Stimulated activated naive B cell treated with anti-CD40 and anti-IgM and Interleukin-4, amounts not matched to agents 10 μg/mL and 1 μg/mL and 100 μg/mL, for 72 hours (primary cell): ENCODE data around the gene MACROD2.
"Not testable (repeated sequence)": the region's sequence is repeated elsewhere in the genome, so short reads cannot be mapped to it uniquely, and the experiment has no call there.

Experiments
- ATAC-seq, 2 donors: fragments of 150-1000 bp; cut with Tn5 transposase; replicated peaks; 2 replicates each; pipeline ENCODE4 v1.10.0; 2021; ENCODE audit warnings: moderate library complexity in 1 of 2
- DNase-seq: peaks from one replicate; pipeline ENCODE4 v3.0.0; 2021
- H3K27ac Mint-ChIP-seq: one replicate; pipeline ENCODE4 v1.8.0; 2022; ENCODE audit warnings: mild to moderate bottlenecking, mixed read lengths
- H3K27me3 Mint-ChIP-seq, 2 donors: one replicate each; pipeline ENCODE4 v1.8.0; 2022; ENCODE audit warnings: mixed read lengths in 2 of 2
- H3K36me3 Mint-ChIP-seq, 2 donors: one replicate each; pipeline ENCODE4 v1.8.0; 2022; ENCODE audit warnings: mixed read lengths in 2 of 2, mild to moderate bottlenecking in 1 of 2
- H3K4me1 Mint-ChIP-seq, 2 donors: one replicate each; pipeline ENCODE4 v1.8.0; 2022; ENCODE audit warnings: mixed read lengths in 2 of 2, mild to moderate bottlenecking in 1 of 2
- H3K4me3 Mint-ChIP-seq, 2 donors: one replicate each; pipeline ENCODE4 v1.8.0; 2022; ENCODE audit warnings: mild to moderate bottlenecking in 2 of 2, mixed read lengths in 2 of 2, moderate library complexity in 1 of 2
- H3K9me3 Mint-ChIP-seq, 2 donors: one replicate each; pipeline ENCODE4 v1.8.0; 2022; ENCODE audit warnings: mixed read lengths in 2 of 2, mild to moderate bottlenecking in 1 of 2

MACROD2 gene

GRCh38 chr20:15945289-15945688 is 1950.0 kb downstream of the MACROD2 start:
- DNase-seq (no peak), ATAC-seq (no peak)
- Mint-ChIP-seq H3K27ac (no peak overlapping the region), H3K36me3 (peaks cover 40 to 61% of the 10 kb centered on the region in 2 donors), H3K4me1 (peaks cover 22 to 56% of the 10 kb centered on the region in 2 donors), H3K27me3 (no peaks in the 10 kb centered on the region), H3K9me3 (peaks cover 0 to 3% of the 10 kb centered on the region in 2 donors), H3K4me3 (no peak overlapping the region)

- H3K36me3 Mint-ChIP-seq = peaks cover 49 to 67% of the 10 kb centered on the region in 2 donors
- H3K4me1 Mint-ChIP-seq = peaks cover 18 to 67% of the 10 kb centered on the region in 2 donors
- H3K9me3 Mint-ChIP-seq = peaks cover 0 to 12% of the 10 kb centered on the region in 2 donors
- H3K27ac Mint-ChIP-seq = no peak overlapping the region
- no peaks in the 10 kb centered on the region for H3K27me3 Mint-ChIP-seq
- no peak overlapping the region for H3K4me3 Mint-ChIP-seq
- DNase-seq = no peak
- no peak for ATAC-seq
These were observed 1954.1 kb downstream of the MACROD2 start for GRCh38 chr20:15949391-15949790.

DNA sequence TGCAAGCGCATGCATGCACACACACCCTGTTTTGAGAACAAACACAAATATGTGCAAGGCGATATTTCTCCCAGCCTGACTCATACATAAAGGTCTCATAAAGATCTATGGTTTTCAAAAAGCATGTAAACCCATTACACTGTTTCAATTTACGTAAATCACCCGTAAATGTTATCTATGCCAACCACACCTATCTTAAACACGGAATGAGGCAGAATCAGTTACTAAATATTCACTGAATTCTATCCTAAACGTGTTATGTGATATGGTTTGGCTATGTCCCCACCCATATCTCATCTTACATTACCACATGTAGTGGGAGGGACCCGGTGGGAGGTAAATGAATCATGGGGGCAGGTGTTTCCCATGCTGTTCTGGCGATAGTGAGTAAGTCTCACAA is 1956.3 kb downstream of the MACROD2 start:
- Mint-ChIP-seq H3K4me1 (peaks cover 23 to 62% of the 10 kb centered on the region in 2 donors), H3K27ac (no peak overlapping the region), H3K9me3 (peaks cover 4 to 12% of the 10 kb centered on the region in 2 donors), H3K4me3 (no peak overlapping the region), H3K36me3 (peaks cover 48 to 64% of the 10 kb centered on the region in 2 donors), H3K27me3 (no peaks in the 10 kb centered on the region)
- DNase-seq = no peak
- peak; percentile 25 to 42 for ATAC-seq

DNA sequence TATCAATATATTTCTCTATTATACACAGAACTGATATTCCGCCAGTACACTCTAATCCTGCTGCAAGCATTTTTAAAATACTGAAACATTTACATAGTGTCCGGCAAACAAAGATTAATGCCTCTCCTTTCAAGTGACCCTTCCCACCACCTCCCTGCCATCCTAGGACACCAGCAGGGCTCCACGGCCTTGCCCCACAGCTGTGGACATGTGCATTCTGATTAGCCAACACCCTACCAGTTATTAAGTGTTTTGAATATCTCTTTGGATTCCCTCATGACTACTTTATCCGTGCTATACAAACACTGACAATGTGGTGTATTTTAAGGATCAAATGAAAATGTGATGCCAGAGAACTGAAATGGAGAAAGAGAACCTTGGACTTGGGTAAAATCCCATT is 1962.8 kb downstream of the MACROD2 start:
- DNase-seq = no peak

DNA sequence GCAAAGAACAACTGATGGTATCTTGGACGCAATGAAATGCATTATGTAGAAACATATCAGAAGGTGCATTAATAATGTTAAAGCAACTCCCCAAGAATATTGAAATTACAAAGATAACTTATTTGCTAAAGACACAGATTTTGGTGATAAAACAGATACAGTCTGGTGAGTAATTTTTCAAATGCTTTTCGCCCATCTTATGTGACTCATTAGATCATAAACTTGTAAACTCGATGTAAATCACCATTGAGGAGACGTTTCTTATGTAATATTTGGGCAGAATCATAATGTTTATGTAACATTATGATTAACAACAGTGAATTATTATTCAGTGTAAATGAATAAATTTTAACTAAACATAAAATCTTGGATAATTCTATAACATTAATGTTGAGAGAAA is 1969.8 kb downstream of the MACROD2 start:
- ATAC-seq = no peak
- Mint-ChIP-seq H3K27ac (no peak overlapping the region), H3K4me3 (no peak overlapping the region), H3K27me3 (no peaks in the 10 kb centered on the region), H3K36me3 (peaks cover 51 to 53% of the 10 kb centered on the region in 2 donors), H3K4me1 (peaks cover 12 to 32% of the 10 kb centered on the region in 2 donors), H3K9me3 (peaks cover 4 to 10% of the 10 kb centered on the region in 2 donors)
- no peak for DNase-seq

More for the DNA sequence above, 1962.8 kb downstream of the MACROD2 start:
- Mint-ChIP-seq H3K9me3 (peaks cover 3 to 7% of the 10 kb centered on the region in 2 donors), H3K4me1 (peaks cover 22 to 48% of the 10 kb centered on the region in 2 donors), H3K27me3 (no peaks in the 10 kb centered on the region), H3K27ac (peak overlapping the region; percentile 14), H3K36me3 (peaks cover 32 to 49% of the 10 kb centered on the region in 2 donors), H3K4me3 (no peak overlapping the region)
- ATAC-seq = no peak

DNA sequence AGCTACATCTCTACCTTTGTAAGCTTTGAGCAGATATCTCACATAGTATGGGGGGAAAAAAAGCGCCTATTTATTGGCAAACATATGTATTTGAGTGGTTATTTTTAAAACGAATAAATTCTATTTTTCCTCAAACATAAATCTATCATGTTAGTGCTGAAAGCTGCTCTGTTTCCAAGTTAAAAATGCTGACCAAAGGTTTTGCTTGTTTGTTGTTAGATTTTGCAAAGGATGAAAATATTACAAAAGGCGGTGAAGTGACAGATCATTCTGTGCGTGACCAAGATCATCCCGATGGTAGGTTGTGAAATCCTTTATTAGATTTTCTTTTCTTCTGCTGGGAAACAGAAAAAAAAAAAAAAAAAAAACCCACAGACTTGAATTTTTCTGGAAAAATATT is 1972.0 kb downstream of the MACROD2 start:
- no peak for ATAC-seq
- H3K4me1 Mint-ChIP-seq = peaks cover 2 to 27% of the 10 kb centered on the region in 2 donors

DNA sequence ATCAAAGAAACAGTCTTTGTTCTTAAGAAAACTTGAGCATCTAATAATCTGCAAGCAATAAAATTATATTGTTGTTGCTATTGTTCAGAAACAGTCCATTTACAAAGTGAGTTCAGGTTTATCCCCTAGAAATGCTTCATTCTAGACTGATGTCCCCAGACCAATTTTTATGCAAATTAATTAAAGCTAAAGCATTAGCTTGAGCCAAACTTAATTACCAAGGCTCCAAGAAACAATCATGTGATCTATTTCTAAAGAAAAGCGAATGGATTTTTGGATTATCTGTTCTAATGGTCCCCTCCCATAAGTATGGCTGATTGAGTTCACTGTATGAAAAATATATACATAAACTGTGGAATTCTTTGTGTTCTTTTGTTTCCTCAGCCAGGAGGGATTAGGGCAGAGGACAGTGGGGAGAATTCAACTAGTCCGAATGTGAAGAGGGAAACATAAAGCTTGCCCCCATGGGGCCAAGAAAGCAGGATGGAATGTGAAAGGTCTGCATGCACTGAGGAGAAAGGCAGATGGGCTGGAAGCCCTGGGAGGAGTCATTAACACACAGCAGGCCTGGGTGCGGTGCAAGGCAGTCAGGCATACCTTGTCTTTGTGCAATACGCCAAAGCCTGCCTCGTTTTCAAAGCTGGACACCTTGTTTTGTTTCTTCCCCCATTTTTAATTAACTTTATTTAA is 1980.9 kb downstream of the MACROD2 start:
- H3K27me3 Mint-ChIP-seq = no peaks in the 10 kb centered on the region
- ATAC-seq = no peak
- peaks cover 64 to 75% of the 10 kb centered on the region in 2 donors for H3K36me3 Mint-ChIP-seq
- peaks cover 20 to 30% of the 10 kb centered on the region in 2 donors for H3K9me3 Mint-ChIP-seq
- DNase-seq = no peak
- peaks cover 30 to 70% of the 10 kb centered on the region in 2 donors for H3K4me1 Mint-ChIP-seq
- peak overlapping the region in 1 of 2 donors; percentile 2 for H3K4me3 Mint-ChIP-seq
- H3K27ac Mint-ChIP-seq = no peak overlapping the region

More for the DNA sequence above, 1972.0 kb downstream of the MACROD2 start:
- H3K27ac Mint-ChIP-seq = peak overlapping the region; percentile 51
- peaks cover 57 to 59% of the 10 kb centered on the region in 2 donors for H3K36me3 Mint-ChIP-seq
- no peak overlapping the region for H3K4me3 Mint-ChIP-seq
- H3K9me3 Mint-ChIP-seq = peaks cover 18 to 24% of the 10 kb centered on the region in 2 donors
- DNase-seq = no peak
- H3K27me3 Mint-ChIP-seq = no peaks in the 10 kb centered on the region

- Mint-ChIP-seq H3K4me3 (peak overlapping the region in 1 of 2 donors; percentile 22), H3K27me3 (no peaks in the 10 kb centered on the region), H3K4me1 (peaks cover 31 to 70% of the 10 kb centered on the region in 2 donors), H3K27ac (peak overlapping the region; percentile 14), H3K36me3 (peaks cover 64 to 75% of the 10 kb centered on the region in 2 donors), H3K9me3 (peaks cover 18 to 24% of the 10 kb centered on the region in 2 donors)
- ATAC-seq = no peak
- no peak for DNase-seq
These were observed 1981.7 kb downstream of the MACROD2 start for GRCh38 chr20:15977026-15977425.

DNA sequence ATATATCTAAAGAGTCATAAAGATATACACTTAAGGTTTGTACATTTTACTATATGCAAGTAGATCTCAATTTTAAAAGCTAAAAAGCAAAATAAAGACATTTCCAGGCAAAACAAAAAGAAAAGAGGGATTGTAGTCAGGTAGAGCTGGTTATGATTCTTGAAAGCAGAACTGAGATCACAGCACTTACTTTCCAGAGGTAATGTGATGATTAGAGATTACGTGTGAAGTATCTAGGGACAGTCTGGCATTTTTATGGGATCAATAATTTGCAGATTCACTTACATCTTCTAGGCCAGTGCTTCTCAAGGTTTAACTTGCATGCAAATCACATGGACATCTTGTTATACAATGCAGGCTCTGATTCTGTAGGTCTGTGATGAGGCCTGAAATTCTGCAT is 1982.4 kb downstream of the MACROD2 start:
- Mint-ChIP-seq H3K4me1 (peaks cover 35 to 72% of the 10 kb centered on the region in 2 donors), H3K27ac (peak overlapping the region; percentile 84), H3K36me3 (peaks cover 63 to 77% of the 10 kb centered on the region in 2 donors), H3K9me3 (peaks cover 16 to 20% of the 10 kb centered on the region in 2 donors), H3K4me3 (peak overlapping the region in 1 of 2 donors; percentile 33), H3K27me3 (no peaks in the 10 kb centered on the region)
- DNase-seq (no peak), ATAC-seq (peak; percentile 85 to 90)

- DNase-seq (peak; percentile 76), ATAC-seq (peak; percentile 69 to 71)
- H3K27me3 Mint-ChIP-seq, H3K9me3 Mint-ChIP-seq: not testable (repeated sequence)
- Mint-ChIP-seq H3K4me1 (peaks cover 28 to 57% of the 10 kb centered on the region in 2 donors), H3K36me3 (peaks cover 48 to 60% of the 10 kb centered on the region in 2 donors), H3K4me3 (peak overlapping the region; percentile 91 to 94), H3K27ac (peak overlapping the region; percentile 99)
These were observed 1990.4 kb downstream of the MACROD2 start for GRCh38 chr20:15985494-15986368.

DNA sequence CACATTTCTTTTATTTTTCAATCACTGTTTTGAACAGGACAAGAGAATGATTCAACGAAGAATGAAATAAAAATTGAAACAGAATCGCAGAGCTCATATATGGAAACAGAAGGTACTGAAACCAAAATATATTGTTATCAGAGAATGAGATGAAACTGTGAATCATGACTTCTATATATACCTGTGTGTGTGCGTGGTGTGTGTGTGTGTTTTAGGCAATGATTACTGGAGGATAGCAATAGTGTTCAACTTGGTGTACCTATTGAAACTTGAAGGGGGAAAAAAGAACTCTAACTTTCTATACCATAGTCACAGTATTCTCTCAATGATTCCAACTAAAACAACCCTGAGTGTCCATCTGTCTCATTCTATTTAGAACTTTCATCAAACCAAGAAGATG is 1991.4 kb downstream of the MACROD2 start:
- H3K4me1 Mint-ChIP-seq = peaks cover 30 to 56% of the 10 kb centered on the region in 2 donors
- H3K9me3 Mint-ChIP-seq = peaks cover 4 to 5% of the 10 kb centered on the region in 2 donors
- H3K27me3 Mint-ChIP-seq = no peaks in the 10 kb centered on the region
- H3K36me3 Mint-ChIP-seq = peaks cover 44 to 57% of the 10 kb centered on the region in 2 donors
- DNase-seq (peak; percentile 26), ATAC-seq (peak; percentile 93 to 95)
- peak overlapping the region; percentile 99 for H3K27ac Mint-ChIP-seq
- peak overlapping the region; percentile 85 to 86 for H3K4me3 Mint-ChIP-seq

- Mint-ChIP-seq H3K27ac (no peak overlapping the region), H3K9me3 (peaks cover 2 to 6% of the 10 kb centered on the region in 2 donors), H3K4me1 (peaks cover 18 to 41% of the 10 kb centered on the region in 2 donors), H3K27me3 (no peaks in the 10 kb centered on the region), H3K36me3 (peaks cover 35 to 49% of the 10 kb centered on the region in 2 donors), H3K4me3 (no peak overlapping the region)
- ATAC-seq (no peak), DNase-seq (no peak)
These were observed 1996.0 kb downstream of the MACROD2 start for GRCh38 chr20:15991279-15991678.

DNA sequence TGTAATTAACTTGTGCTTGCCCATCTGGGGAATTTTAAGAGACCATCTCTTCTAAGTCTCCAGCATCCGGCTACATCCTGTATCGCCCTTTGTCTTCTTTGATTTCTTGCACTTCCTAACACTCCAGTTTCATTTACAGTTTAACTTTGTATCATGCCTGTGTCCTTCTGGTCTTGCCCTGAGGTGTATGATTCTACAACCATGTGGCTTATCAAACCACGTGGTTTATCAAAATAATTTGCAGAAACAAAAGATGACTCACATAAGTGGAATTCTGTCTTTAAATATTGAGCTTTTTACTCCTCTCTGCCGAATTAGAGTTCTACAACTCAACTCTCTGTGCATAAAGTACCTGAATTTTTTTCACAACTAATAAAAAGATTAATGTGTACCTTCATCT is 1997.2 kb downstream of the MACROD2 start:
- Mint-ChIP-seq H3K36me3 (peaks cover 39 to 51% of the 10 kb centered on the region in 2 donors), H3K27ac (no peak overlapping the region), H3K27me3 (no peaks in the 10 kb centered on the region), H3K4me1 (peaks cover 11 to 31% of the 10 kb centered on the region in 2 donors), H3K4me3 (no peak overlapping the region), H3K9me3 (peaks cover 6 to 7% of the 10 kb centered on the region in 2 donors)
- DNase-seq (no peak), ATAC-seq (no peak)

DNA sequence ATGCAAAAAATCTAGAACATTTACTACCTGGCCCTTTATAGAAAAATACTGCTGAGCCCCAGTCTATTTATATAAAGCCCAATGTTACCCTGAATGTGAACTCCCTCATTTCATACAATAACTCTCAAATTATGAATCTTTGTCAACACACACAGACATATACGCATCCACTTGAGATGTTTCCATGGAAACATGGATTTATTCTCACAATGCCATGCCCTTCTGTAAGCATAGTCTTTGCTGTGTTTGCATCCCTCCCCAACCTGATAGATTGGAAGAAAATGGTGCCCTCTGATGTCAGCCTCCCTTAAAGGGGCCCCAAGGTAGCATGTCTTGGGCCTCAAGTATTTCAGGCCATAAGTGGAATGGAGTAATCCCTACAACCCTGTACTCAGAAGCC is 2004.8 kb downstream of the MACROD2 start:
- peaks cover 57 to 71% of the 10 kb centered on the region in 2 donors for H3K36me3 Mint-ChIP-seq
- no peaks in the 10 kb centered on the region for H3K27me3 Mint-ChIP-seq
- DNase-seq (no peak), ATAC-seq (no peak)
- peaks cover 16 to 20% of the 10 kb centered on the region in 2 donors for H3K9me3 Mint-ChIP-seq
- peaks cover 15 to 33% of the 10 kb centered on the region in 2 donors for H3K4me1 Mint-ChIP-seq
- no peak overlapping the region for H3K4me3 Mint-ChIP-seq
- no peak overlapping the region for H3K27ac Mint-ChIP-seq
